ENCODE measurements around the gene TSC1.

Gene TSC1

GRCh38 chr9:132945186-132946130, 1.0 kb upstream of the TSC1 start:
- Histone ChIP-seq H3K4me3 (peak overlapping the region; percentile 99), H3K4me1 (peaks cover 36% of the 10 kb centered on the region), H3K9ac (peak overlapping the region; percentile 96), H3K36me3 (no peaks in the 10 kb centered on the region), H3K27me3 (no peaks in the 10 kb centered on the region), H3K9me3 (no peaks in the 10 kb centered on the region), H4K20me1 (peaks cover 10% of the 10 kb centered on the region; the same call in 1 of the 2 replicates), H3K4me2 (peak overlapping the region; percentile 93), H3K27ac (peak overlapping the region; percentile 99)
- TF ChIP-seq Cebpa-rat (IDR thresholded peaks at IDR 0.05), result no peak

- no peaks in the 10 kb centered on the region for H3K27me3 ChIP-seq
- peak overlapping the region; percentile 96 for H3K9ac ChIP-seq
- H3K9me3 ChIP-seq, result no peaks in the 10 kb centered on the region
- H3K4me1 ChIP-seq, result peaks cover 36% of the 10 kb centered on the region
- H4K20me1 ChIP-seq, result peaks cover 10% of the 10 kb centered on the region; the same call in 1 of the 2 replicates
- 0 out of 2 replicates have a peak, but pooled peaks cover 3% of the 10 kb centered on the region for H3K36me3 ChIP-seq
- peak overlapping the region; percentile 95 for H3K4me2 ChIP-seq
- TF ChIP-seq Cebpa-rat (IDR thresholded peaks at IDR 0.05), result no peak
- peak overlapping the region; percentile 99 for H3K27ac ChIP-seq
- peak overlapping the region; percentile 99 for H3K4me3 ChIP-seq
Measured at GRCh38 chr9:132943651-132944293, 644 bp downstream of the TSC1 start.

GRCh38 chr9:132942541-132943182, 1.8 kb downstream of the TSC1 start:
- peaks cover 36% of the 10 kb centered on the region for H3K4me1 ChIP-seq
- H3K27me3 ChIP-seq, result no peaks in the 10 kb centered on the region
- H3K4me3 ChIP-seq, result peak overlapping the region; percentile 99
- peak overlapping the region; percentile 95 for H3K4me2 ChIP-seq
- TF ChIP-seq Cebpa-rat (IDR thresholded peaks at IDR 0.05), result no peak
- no peaks in the 10 kb centered on the region for H3K9me3 ChIP-seq
- peak overlapping the region; percentile 35; the same call in 1 of the 2 replicates for H3K27ac ChIP-seq
- H3K36me3 ChIP-seq, result 0 out of 2 replicates have a peak, but pooled peaks cover 3% of the 10 kb centered on the region
- H3K9ac ChIP-seq, result peak overlapping the region; percentile 96
- H4K20me1 ChIP-seq, result peaks cover 10% of the 10 kb centered on the region; the same call in 1 of the 2 replicates

GRCh38 chr9:132939169-132939568, 5.2 kb downstream of the TSC1 start:
- H3K9me3 ChIP-seq, result no peaks in the 10 kb centered on the region
- no peak overlapping the region for H3K4me3 ChIP-seq
- H3K27ac ChIP-seq, result no peak overlapping the region
- peaks cover 32% of the 10 kb centered on the region; the same call in 1 of the 2 replicates for H4K20me1 ChIP-seq
- no peak for TF ChIP-seq Cebpa-rat (IDR thresholded peaks at IDR 0.05)
- peaks cover 16% of the 10 kb centered on the region for H3K36me3 ChIP-seq
- no peaks in the 10 kb centered on the region for H3K27me3 ChIP-seq
- H3K4me2 ChIP-seq, result no peak overlapping the region
- H3K9ac ChIP-seq, result no peak overlapping the region
- peaks cover 24% of the 10 kb centered on the region for H3K4me1 ChIP-seq

- H3K4me2 ChIP-seq, result no peak overlapping the region
- TF ChIP-seq Cebpa-rat (IDR thresholded peaks at IDR 0.05), result no peak
- H3K27ac ChIP-seq, result no peak overlapping the region
- peaks cover 11% of the 10 kb centered on the region for H3K4me1 ChIP-seq
- H3K9ac ChIP-seq, result no peak overlapping the region
- peaks cover 25% of the 10 kb centered on the region; the same call in 1 of the 2 replicates for H4K20me1 ChIP-seq
- no peaks in the 10 kb centered on the region for H3K9me3 ChIP-seq
- peaks cover 30% of the 10 kb centered on the region for H3K36me3 ChIP-seq
- H3K4me3 ChIP-seq, result no peak overlapping the region
- no peaks in the 10 kb centered on the region for H3K27me3 ChIP-seq
Measured at GRCh38 chr9:132937463-132937901, 6.9 kb downstream of the TSC1 start.

- H4K20me1 ChIP-seq, result peaks cover 27% of the 10 kb centered on the region; the same call in 1 of the 2 replicates
- TF ChIP-seq Cebpa-rat (IDR thresholded peaks at IDR 0.05), result no peak
- H3K27ac ChIP-seq, result no peak overlapping the region
Measured at GRCh38 chr9:132935026-132935425, 9.4 kb downstream of the TSC1 start.

GRCh38 chr9:132931178-132931735, 13.2 kb downstream of the TSC1 start:
- H3K27ac ChIP-seq, result no peak overlapping the region

More at GRCh38 chr9:132935026-132935425, 9.4 kb downstream of the TSC1 start:
- Histone ChIP-seq H3K4me2 (no peak overlapping the region), H3K4me1 (no peaks in the 10 kb centered on the region), H3K9me3 (no peaks in the 10 kb centered on the region), H3K36me3 (peaks cover 53% of the 10 kb centered on the region), H3K27me3 (no peaks in the 10 kb centered on the region), H3K4me3 (no peak overlapping the region), H3K9ac (no peak overlapping the region)

GRCh38 chr9:132927704-132928103, 16.7 kb downstream of the TSC1 start:
- Histone ChIP-seq H3K27me3 (no peaks in the 10 kb centered on the region), H3K9ac (no peak overlapping the region), H4K20me1 (peaks cover 5% of the 10 kb centered on the region; the same call in 1 of the 2 replicates), H3K9me3 (no peaks in the 10 kb centered on the region), H3K27ac (no peak overlapping the region), H3K36me3 (peaks cover 88% of the 10 kb centered on the region), H3K4me3 (no peak overlapping the region), H3K4me1 (no peaks in the 10 kb centered on the region), H3K4me2 (no peak overlapping the region)
- TF ChIP-seq Cebpa-rat (IDR thresholded peaks at IDR 0.05), result no peak

More at GRCh38 chr9:132931178-132931735, 13.2 kb downstream of the TSC1 start:
- Histone ChIP-seq H4K20me1 (peaks cover 21% of the 10 kb centered on the region; the same call in 1 of the 2 replicates), H3K9ac (no peak overlapping the region), H3K36me3 (peaks cover 79% of the 10 kb centered on the region), H3K4me2 (no peak overlapping the region), H3K4me1 (no peaks in the 10 kb centered on the region), H3K27me3 (no peaks in the 10 kb centered on the region), H3K4me3 (no peak overlapping the region), H3K9me3 (no peaks in the 10 kb centered on the region)
- no peak for TF ChIP-seq Cebpa-rat (IDR thresholded peaks at IDR 0.05)

GRCh38 chr9:132923346-132923902, 21.0 kb downstream of the TSC1 start:
- Histone ChIP-seq H3K4me1 (no peaks in the 10 kb centered on the region), H3K4me2 (no peak overlapping the region), H3K4me3 (no peak overlapping the region), H3K27ac (no peak overlapping the region), H3K9ac (no peak overlapping the region), H4K20me1 (no peaks in the 10 kb centered on the region), H3K27me3 (no peaks in the 10 kb centered on the region), H3K36me3 (peaks cover 97% of the 10 kb centered on the region), H3K9me3 (no peaks in the 10 kb centered on the region)
- no peak for TF ChIP-seq Cebpa-rat (IDR thresholded peaks at IDR 0.05)

Data from BLaER1 (cell line).